GM12865 (cell line): ENCODE data around the gene ST6GALNAC1.

Source experiments
- DNase-seq: peaks from one replicate; pipeline ENCODE4 v3.0.0; 2010; ENCODE audit warnings: low read depth
- H3K4me3 ChIP-seq: 2 replicates; pipeline ENCODE4 v1.5.1; 2011; ENCODE audit warnings: mild to moderate bottlenecking, low read depth, low read length, control low read depth
- TF ChIP-seq, protein P1 (sequence below): IDR thresholded peaks from 2 replicates; pipeline ENCODE4 v1.5.1; 2011; ENCODE audit warnings: low read length, control low read depth, low read depth, inconsistent platforms; ENCODE audit not compliant: insufficient read depth; ENCODE audit errors: missing control alignments

ST6GALNAC1 gene

GRCh38 chr17:76659928-76660655, 16.5 kb upstream of the ST6GALNAC1 start:
- no peak for DNase-seq
- TF ChIP-seq, protein P1, sequence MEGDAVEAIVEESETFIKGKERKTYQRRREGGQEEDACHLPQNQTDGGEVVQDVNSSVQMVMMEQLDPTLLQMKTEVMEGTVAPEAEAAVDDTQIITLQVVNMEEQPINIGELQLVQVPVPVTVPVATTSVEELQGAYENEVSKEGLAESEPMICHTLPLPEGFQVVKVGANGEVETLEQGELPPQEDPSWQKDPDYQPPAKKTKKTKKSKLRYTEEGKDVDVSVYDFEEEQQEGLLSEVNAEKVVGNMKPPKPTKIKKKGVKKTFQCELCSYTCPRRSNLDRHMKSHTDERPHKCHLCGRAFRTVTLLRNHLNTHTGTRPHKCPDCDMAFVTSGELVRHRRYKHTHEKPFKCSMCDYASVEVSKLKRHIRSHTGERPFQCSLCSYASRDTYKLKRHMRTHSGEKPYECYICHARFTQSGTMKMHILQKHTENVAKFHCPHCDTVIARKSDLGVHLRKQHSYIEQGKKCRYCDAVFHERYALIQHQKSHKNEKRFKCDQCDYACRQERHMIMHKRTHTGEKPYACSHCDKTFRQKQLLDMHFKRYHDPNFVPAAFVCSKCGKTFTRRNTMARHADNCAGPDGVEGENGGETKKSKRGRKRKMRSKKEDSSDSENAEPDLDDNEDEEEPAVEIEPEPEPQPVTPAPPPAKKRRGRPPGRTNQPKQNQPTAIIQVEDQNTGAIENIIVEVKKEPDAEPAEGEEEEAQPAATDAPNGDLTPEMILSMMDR: no peak
- H3K4me3 ChIP-seq: no peak overlapping the region

- TF ChIP-seq, protein P1: no peak
- no peak for DNase-seq
- H3K4me3 ChIP-seq: no peak overlapping the region
These were observed 14.7 kb upstream of the ST6GALNAC1 start for GRCh38 chr17:76658242-76658662.

DNA sequence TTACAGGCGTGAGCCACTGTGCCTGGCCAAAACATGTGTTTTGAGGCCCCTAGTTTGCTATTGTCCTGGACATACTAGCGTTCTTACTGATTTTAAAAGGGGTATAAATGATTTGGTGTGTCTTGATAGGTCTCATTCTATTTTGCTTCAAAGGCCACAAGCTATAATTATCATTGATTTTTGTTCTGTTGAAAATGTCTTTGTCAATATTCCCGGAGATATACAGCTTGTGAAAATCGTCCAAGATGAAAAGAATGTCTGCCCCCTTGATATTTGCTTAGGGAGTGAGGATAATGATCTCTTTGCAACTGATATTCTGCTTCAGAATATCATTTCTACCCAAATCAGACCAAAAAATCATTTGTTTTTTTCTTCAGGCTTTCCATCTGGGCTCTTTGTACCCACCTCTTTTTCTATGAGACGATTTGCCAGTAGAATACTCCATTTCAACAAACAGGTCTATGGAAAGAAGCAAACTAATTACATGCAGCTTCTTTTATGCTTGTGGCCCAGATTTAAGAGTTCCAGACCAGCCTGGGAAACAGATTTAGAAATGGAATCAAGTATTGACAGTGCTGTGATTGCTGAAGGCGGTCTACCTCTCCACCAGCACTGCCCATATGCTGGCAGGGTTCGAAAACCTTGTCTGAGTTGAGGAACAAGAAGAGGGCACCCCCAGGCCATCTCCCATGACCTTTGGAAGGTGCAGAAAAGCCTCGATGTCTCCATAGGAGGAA, 14.1 kb upstream of the ST6GALNAC1 start:
- H3K4me3 ChIP-seq: no peak overlapping the region
- TF ChIP-seq, protein P1: no peak
- DNase-seq: no peak

DNA sequence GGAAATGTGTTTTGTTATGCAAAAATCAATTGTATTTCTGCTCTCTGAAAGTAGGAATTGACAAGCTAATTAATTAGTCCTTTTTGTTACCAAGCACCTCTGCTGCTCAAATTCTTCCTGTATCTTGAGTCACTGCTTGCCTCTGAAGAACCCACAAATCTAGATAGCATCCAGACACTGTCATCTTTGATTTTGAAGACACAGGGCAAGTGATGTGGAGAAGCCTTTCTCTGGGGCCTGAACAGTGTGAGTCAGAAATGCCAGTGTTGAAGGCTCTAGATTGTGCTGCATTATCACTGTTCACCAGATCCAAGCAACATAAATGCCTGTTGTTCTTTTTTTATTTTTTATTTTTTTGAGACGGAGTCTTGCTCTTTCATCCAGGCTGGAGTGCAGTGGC, 10.9 kb upstream of the ST6GALNAC1 start:
- TF ChIP-seq, protein P1: no peak
- H3K4me3 ChIP-seq: no peak overlapping the region
- DNase-seq: no peak

DNA sequence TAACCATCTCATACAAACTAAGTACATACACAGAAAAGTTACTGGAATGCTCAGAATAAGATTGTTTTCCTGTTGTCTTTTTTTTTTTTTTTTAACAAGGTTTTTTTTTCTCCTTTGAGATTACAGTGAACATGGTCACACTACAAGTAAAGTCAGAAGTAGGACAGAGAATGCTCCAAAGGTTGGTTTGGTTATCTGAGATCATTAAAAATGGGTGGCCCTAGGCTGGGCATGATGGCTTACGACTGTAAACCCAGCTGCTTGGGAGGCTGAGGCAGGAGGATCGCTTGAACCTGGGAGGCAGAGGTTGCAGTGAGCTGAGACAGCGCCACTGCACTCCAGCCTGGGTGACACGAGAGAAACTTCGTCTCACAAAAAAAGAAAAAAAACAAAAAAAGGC, 6.9 kb upstream of the ST6GALNAC1 start:
- H3K4me3 ChIP-seq: no peak overlapping the region
- TF ChIP-seq, protein P1: no peak
- DNase-seq: no peak

DNA sequence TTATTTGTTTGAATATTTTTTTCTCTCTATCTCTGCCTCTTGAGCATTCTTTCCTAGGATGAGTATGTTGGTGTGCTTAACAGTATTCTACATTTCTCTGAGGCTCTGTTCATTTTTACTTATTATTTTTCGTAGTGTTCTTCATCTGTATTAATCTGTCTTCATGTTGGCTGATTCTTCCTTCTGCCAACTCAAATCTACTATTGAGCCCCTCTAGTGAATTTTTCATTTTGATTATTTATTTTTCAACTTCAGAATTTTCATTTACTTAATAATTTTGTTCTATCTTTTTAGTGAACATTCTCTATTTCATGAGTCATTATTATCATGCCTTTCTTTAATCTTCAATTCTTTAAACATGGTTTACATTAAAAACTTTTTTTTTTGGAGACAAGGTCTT, 3.2 kb upstream of the ST6GALNAC1 start:
- H3K4me3 ChIP-seq: no peak overlapping the region
- TF ChIP-seq, protein P1: no peak
- no peak for DNase-seq

GRCh38 chr17:76645481-76645880, 1.9 kb upstream of the ST6GALNAC1 start:
- no peak overlapping the region for H3K4me3 ChIP-seq
- no peak for DNase-seq
- TF ChIP-seq, protein P1: no peak
